ENCODE results near the gene SYCP2L.
"Not testable (repeated sequence)": the region's sequence is repeated elsewhere in the genome, so short reads cannot be mapped to it uniquely, and the experiment has no call there.

SYCP2L gene

GRCh38 chr6:10880366-10880765, 6.5 kb upstream of the SYCP2L start:
- no peak for DNase-seq

DNA sequence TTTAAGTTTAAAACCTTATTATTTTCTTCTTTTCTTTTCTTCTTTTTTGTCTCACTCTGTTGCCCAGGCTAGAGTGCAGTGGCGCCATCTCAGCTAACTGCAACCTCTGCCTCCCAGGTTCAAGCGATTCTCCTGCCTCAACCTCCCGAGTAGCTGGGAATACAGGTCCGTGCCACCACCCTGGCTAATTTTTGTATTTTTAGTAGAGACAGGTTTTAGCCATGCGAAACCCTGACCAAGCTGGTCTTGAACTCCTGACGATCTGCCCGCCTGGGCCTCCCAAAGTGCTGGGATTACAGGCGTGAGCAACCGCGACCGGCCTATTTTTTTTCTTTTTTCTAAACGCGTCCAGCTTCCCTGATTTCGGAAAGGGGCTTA, 4.6 kb upstream of the SYCP2L start:
- not testable (repeated sequence) for DNase-seq

DNA sequence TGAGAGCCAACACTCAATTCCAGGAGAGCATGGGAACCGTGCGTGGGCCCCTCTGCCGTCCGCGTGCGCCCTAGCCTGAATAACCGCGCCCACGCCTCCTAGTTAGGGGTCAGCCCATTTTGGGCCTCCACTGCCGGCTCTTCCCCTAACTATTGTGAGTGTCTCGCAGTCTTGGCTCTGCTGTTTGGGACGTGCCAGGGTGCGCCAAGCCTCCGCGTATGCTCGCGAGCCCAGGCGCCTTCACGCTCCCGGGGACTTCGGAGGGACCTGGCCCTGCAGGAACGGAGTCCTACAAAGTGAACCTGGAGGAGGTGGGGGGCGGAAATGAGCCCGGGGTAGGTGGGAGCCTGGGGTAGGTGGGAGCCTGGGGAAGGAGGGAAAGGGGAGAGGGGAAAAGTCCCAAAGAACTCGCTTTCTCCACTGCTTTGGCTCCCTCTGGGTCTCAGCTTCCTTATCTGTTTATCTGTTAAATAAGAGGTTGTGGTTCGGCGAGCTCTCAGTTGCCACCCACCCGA, 4.1 kb upstream of the SYCP2L start:
- no peak for DNase-seq

DNA sequence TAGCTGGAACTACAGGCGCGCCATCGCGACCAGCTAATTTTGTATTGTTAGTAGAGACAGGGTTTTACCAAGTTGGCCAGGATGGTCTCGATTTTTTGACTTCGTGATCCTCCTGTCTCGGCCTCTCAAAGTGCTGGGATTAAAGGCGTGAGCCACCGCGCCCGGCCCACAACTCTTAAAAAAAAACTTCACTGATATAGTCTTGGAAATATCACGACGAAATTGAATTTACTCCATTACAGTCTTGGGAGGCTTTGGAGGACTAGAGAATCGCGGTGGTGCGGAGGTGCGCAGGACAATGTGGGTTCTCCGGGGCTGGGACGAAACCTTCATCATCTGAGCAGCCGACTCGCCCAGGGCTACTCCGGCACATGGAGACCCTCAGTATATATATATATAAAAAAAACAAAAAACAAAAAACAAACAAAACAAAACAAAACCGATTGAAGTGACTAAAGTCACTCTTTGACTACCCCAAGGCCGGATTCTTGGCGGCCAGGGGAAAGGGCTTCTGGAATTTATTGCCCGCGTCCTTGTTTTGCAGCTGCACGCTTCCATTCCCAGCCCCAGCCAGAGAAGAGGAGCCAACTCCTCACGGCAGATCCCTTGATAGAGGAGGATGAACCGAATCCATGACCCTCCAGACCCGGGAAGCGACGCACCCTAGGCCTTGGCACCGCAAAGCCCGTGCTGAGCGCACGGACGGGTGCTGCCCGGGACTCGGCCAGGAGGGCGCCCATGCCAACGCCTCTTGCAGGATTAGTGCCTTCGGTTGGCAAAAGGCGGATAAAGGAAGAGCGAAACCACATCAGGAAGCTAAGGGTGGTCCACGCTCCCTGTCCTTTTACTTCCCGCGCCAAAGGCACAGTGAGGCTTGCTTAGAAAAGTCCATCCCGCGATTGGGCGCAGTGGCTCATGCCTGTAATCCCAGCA, 3.3 kb upstream of the SYCP2L start:
- no peak for DNase-seq

GRCh38 chr6:10884245-10884972, 2.4 kb upstream of the SYCP2L start:
- no peak for DNase-seq

DNA sequence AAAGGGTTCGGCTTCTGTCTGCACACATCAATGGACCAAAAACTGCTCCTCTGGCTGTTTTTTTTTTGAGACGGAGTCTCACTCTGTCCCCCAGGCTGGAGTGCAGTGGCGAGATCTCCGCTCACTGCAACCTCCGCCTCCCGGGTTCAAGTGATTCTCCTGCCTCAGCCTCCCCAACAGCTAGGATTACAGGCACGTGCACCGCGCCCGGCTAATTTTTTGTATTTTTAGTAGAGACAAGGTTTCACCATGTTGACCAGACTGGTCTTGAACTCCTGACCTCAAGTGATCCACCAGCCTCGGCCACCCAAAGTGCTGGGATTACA, 524 bp upstream of the SYCP2L start:
- not testable (repeated sequence) for DNase-seq

DNA sequence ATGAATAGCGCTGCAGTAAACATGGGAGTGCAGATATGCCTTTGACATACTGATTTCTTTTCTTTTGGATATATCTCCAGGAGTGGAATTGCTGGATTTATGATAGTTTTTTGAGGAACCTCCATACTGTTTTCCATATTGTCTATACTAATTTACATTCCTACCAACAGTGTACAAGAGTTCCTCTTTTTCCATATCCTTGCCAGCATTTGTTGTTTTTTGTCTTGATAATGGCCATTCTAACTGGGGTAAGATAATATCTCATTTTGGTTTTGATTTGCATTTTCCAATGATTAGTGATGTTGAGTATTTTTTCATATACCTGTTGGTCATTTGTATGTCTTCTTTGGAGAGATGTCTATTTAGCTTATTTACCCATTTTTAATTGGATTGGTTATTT, 3.3 kb downstream of the SYCP2L start:
- no peak for DNase-seq

GRCh38 chr6:10891960-10892359, 5.1 kb downstream of the SYCP2L start:
- DNase-seq: no peak

- no peak for DNase-seq
Measured at GRCh38 chr6:10894958-10895357, 8.1 kb downstream of the SYCP2L start.

DNA sequence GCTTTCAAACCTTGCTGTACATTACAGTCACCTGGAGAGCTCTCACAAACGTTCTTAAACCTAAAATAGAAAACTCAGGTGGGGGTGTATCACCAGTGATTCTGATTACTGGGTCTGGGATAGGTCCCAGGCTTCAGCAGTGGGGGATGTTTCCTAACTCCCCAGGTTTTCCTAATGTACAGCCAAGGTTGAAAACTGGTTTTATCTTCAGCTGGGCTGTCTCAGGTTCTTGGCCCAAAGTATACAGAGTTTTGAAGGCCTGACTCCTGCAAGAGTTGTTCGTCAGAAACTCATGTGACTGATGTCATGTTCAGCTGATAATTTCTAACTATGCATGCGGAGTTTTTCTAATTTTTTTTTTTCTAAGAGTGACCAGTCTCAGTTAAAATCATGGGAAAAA, 9.8 kb downstream of the SYCP2L start:
- no peak for DNase-seq

DNA sequence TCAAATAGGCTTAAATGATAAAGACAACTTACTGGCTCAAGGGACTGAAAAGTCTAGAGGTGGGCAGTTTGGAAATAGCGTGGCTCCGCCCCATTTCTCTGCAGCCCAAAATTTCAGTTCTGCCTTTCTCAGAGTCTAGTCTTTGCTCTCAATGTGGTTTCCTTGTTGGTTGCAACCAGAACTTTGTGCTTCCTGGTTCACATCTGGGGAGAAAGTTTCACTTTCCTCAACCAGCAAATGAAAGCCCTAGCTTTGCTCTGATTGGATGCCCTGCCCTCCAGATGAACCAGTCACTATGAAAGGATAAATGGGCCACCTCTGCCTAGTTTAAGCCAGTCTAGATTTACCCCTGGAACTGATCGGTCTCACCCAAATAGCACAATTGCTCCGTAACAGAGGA, 14.9 kb downstream of the SYCP2L start:
- no peak for DNase-seq

GRCh38 chr6:10904015-10904414, 17.2 kb downstream of the SYCP2L start:
- DNase-seq: no peak

- DNase-seq: no peak
Measured at GRCh38 chr6:10908228-10908627, 21.4 kb downstream of the SYCP2L start.

DNA sequence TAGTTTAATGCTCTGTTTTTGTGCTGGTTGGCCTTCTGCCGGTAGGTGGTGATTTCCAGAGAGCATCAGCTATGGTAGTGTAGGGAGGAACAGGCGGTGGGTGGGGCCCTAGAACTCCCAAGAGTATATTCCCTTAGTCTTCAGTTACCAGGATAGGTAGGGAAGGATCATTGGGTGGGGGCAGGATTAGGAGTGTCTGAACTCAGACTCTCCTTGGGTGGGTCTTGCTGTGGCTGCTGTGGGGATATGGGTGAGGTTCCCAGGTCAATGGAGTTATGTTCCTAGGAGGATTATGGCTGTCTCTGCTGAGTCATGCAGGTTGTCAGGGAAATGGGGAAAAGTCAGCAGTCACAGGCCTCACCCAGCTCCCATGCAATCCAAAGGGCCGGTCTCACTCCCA, 32.7 kb downstream of the SYCP2L start:
- not testable (repeated sequence) for DNase-seq

GRCh38 chr6:10933126-10933525, 46.3 kb downstream of the SYCP2L start:
- DNase-seq: no peak

- DNase-seq: no peak
Measured at GRCh38 chr6:10939840-10940239, 53.0 kb downstream of the SYCP2L start.

DNA sequence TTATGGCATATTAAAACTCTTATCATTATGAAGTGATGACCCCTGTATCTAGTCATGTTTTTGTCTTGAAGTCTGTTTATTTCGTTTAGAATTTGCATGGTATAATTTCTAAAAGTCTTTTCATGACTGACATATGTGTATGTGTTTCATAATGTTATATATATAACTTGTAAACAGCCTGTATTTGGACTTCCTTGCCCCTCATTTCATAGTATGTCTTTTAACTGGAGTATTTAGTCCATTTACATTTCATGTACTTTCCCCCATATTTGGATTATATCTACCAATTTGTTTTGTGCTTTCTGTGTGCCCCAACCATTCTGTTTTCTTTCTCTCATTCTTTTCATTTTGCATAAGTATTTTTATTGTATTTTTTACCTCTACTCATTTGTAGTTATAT, 59.0 kb downstream of the SYCP2L start:
- no peak for DNase-seq

- no peak for DNase-seq
Measured at GRCh38 chr6:10947966-10948365, 61.1 kb downstream of the SYCP2L start.

DNA sequence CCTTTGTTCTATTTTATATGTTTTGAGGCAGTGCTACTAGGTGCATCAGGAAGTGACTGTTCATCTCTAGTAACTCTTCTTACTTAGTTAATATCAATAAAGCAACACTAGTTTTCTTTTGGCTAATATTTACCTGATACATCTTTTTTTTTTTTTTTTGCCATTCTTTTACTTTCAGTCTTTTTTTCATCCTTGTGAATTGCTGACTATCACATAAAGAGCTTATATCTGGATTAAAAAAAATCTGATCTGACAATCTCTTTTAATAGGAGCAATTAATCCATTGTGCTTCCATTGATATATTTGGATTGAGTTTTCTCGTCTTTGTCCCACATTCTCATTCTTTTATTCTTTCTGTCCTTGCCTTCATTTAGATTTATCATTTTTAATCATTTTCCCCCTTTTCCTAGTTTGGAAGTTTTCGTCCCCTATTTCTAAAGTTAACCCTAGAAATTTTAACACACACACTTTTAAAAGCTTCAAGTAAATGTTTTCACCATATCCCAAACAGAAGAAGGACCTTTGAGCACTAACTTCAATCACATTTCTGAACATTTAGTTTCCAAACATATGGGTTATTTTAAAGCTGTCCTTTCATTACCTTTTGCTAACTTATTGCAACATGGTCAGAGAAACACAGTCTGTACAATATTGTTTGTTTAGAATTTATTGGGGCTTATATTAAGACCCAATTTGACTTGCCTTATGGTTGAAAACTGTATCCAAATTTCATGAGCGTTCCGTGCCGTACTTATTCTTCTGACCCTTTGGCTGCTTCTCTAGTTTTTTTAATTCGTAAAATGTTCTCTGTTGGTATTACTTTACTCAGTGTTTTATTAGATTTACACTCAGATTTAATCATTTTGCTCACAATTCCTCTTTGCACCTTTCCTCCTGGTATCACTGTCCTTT, 63.0 kb downstream of the SYCP2L start:
- no peak for DNase-seq

DNA sequence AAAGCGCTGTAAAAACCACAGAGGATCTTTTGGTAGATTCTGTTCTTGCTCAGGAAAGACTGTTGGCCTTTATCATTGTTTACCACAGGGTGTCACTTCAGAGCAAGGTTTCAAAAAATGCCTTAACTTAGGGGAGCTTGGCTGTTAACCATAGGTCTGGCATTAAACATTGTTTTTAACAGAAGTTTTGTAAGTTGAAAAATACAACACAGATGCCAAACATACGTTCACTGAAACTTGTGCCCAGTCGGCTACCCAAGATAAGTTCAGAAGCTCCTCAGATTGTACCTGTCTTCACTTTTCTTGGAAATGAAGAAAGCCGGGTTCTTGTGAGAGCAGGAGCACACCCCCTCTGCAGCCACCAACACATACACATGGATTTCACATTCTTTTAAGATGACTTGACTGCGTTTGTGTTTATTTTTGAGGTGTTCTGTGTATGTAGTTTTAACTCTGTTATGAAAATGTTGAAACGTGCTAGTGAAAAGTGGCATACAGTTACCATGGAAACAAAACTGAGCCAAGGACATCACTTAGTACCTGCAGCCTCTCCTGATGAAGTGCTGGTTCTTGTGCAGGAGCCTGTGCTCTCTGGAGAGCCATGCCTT, 64.9 kb downstream of the SYCP2L start:
- DNase-seq: no peak

DNA sequence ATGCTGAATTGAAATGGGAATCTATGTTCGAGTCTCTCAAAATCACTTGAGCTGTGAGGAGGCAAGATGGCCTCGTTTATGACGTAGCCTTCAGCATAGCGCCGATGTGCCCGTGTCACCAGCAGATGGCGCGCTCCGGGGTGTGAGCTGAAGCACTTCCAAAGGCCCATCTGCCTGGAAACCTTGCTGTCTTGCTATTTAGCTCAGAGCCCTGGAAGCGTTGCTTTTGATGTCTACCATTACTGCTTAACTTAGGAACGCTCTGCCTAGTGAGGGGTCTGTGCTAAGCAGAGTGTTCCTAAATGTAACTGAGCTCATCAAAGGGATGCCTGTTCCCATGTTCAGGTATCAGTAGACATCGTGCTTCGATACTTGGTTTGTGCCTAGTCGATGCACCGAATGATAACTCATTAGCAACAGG, 67.7 kb downstream of the SYCP2L start:
- no peak for DNase-seq

DNA sequence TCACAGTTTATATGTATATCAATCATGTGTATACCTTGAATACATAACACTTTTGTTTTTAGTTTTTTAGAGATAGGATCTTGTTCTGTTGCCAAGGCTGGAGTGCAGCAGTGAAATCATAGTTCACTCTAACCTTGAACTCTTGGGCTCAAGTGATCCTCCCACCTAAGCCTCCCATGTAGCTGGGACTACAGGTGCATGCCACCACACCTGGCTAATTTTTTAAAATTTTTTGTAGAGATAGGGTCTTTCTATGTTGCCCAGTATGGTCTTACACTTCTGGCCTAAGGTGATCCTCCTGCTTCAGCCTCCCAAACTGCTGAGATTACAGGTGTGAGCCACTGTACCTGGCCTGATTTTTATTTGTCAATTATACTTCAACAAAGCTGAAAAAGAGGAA, 69.9 kb downstream of the SYCP2L start:
- DNase-seq: no peak

- no peak for DNase-seq
Measured at GRCh38 chr6:10957414-10957886, 70.6 kb downstream of the SYCP2L start.
